ENCODE measurements around the gene PPA2. TPM values are rescaled to one million over a fixed set of nuclear protein-coding genes. Genes with fewer than 3 reads are reported as not detected.

PPA2 gene
- total and polyA plus RNA-seq, 12 donors: 61.7 to 342 (median 112) TPM

- Histone ChIP-seq H3K27ac (no peak overlapping the region), H3K4me3 (no peak overlapping the region), H3K9me3 (replicated peaks in 1 of 3) (no peaks in the 10 kb centered on the region), H3K27me3 (no peaks in the 10 kb centered on the region), H3K4me1 (replicated peaks in 1 of 2) (no peaks in the 10 kb centered on the region), H3K36me3 (replicated peaks in 1 of 2) (no peaks in the 10 kb centered on the region)
- no peak for DNase-seq
- intact Hi-C loops (cut with DNase I): no loop called here
- WGBS, 4 donors: 93 to 97% (median 95%) methylated on average over 3 of the region's 3 CpGs
- no peak for TF ChIP-seq POLR2A (IDR thresholded peaks at IDR 0.05)
- TF ChIP-seq, protein P1, sequence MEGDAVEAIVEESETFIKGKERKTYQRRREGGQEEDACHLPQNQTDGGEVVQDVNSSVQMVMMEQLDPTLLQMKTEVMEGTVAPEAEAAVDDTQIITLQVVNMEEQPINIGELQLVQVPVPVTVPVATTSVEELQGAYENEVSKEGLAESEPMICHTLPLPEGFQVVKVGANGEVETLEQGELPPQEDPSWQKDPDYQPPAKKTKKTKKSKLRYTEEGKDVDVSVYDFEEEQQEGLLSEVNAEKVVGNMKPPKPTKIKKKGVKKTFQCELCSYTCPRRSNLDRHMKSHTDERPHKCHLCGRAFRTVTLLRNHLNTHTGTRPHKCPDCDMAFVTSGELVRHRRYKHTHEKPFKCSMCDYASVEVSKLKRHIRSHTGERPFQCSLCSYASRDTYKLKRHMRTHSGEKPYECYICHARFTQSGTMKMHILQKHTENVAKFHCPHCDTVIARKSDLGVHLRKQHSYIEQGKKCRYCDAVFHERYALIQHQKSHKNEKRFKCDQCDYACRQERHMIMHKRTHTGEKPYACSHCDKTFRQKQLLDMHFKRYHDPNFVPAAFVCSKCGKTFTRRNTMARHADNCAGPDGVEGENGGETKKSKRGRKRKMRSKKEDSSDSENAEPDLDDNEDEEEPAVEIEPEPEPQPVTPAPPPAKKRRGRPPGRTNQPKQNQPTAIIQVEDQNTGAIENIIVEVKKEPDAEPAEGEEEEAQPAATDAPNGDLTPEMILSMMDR (IDR thresholded peaks at IDR 0.05): no peak
Observed at GRCh38 chr4:105374071-105374470, 99.8 kb downstream of the PPA2 start.

- Histone ChIP-seq H3K27me3 (no peaks in the 10 kb centered on the region), H3K36me3 (replicated peaks in 1 of 2) (no peaks in the 10 kb centered on the region), H3K4me3 (no peak overlapping the region), H3K4me1 (replicated peaks in 1 of 2) (no peaks in the 10 kb centered on the region), H3K9me3 (replicated peaks in 1 of 3) (no peaks in the 10 kb centered on the region), H3K27ac (no peak overlapping the region)
- DNase-seq: no peak
- TF ChIP-seq POLR2A (IDR thresholded peaks at IDR 0.05): no peak
- TF ChIP-seq, protein P1 (IDR thresholded peaks at IDR 0.05): no peak
- intact Hi-C loops (cut with DNase I): no loop called here
- 78 to 89% (median 84%) methylated on average over 3 of the region's 3 CpGs for WGBS, 4 donors
Observed at GRCh38 chr4:105373324-105373723, 100.5 kb downstream of the PPA2 start.

GRCh38 chr4:105369988-105370387, 103.9 kb downstream of the PPA2 start:
- Histone ChIP-seq H3K36me3 (replicated peaks in 1 of 2) (no peaks in the 10 kb centered on the region), H3K27ac (no peak overlapping the region), H3K4me1 (replicated peaks in 1 of 2) (no peaks in the 10 kb centered on the region), H3K27me3 (no peaks in the 10 kb centered on the region), H3K4me3 (no peak overlapping the region), H3K9me3 (replicated peaks in 1 of 3) (no peaks in the 10 kb centered on the region)
- 95 to 100% (median 97%) methylated on average over 1 of the region's 1 CpG for WGBS, 4 donors
- DNase-seq: no peak
- intact Hi-C loops (cut with DNase I): no loop called here
- TF ChIP-seq, protein P1 (IDR thresholded peaks at IDR 0.05): no peak
- TF ChIP-seq POLR2A (IDR thresholded peaks at IDR 0.05): no peak

DNA sequence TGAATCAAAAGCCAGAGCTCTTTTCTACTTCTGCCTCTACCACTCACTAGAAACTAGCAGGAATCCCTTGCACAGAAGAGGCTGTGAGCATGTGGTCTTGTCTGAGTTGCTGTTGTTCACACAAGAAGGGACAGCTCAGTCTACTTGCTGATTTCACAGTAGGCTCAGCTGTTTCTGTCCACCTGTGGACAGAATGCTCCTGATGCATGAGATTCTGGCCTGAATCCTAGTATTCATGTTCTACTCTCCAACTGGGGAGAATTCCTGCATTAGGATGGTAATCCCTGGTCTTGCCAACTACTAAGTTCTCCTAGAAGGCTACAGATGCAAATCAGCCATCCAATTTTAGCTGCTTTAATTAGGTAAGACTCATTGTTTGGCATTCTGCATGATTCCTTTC, 112.8 kb downstream of the PPA2 start:
- intact Hi-C loops (cut with DNase I): no loop called here
- no peak overlapping the region for H3K4me3 ChIP-seq
- TF ChIP-seq, protein P1 (IDR thresholded peaks at IDR 0.05): no peak
- no peak for TF ChIP-seq POLR2A (IDR thresholded peaks at IDR 0.05)
- DNase-seq: no peak
- no peaks in the 10 kb centered on the region for H3K9me3 ChIP-seq (replicated peaks in 1 of 3)
- no peaks in the 10 kb centered on the region for H3K36me3 ChIP-seq (replicated peaks in 1 of 2)
- H3K27ac ChIP-seq: no peak overlapping the region
- H3K27me3 ChIP-seq: no peaks in the 10 kb centered on the region
- H3K4me1 ChIP-seq (replicated peaks in 1 of 2): no peaks in the 10 kb centered on the region

Data from adrenal gland (tissue), 12 donors.